SK-N-SH (cell line): ENCODE results near the gene ZNF507. TPM values are rescaled to one million over a fixed set of nuclear protein-coding genes. Genes with fewer than 3 reads are reported as not detected.

Experiments
- CTCF ChIA-PET: fragments of 300-600, 350-600 bp; formaldehyde crosslinking; extraction: SDS; loops from one replicate; lab custom pipeline; 2021; lab: Yijun Ruan, JAX
- POLR2A ChIA-PET: fragments of 350-600 bp; sonication (Branson Sonifier 250); formaldehyde crosslinking; extraction: SDS; loops from one replicate; lab custom pipeline; 2020; ENCODE audit warnings: antibody characterized with exemption, inconsistent platforms; lab: Yijun Ruan, JAX
- DNase-seq: peaks from one replicate; pipeline ENCODE4 v3.0.0; 2012
- H2AFZ ChIP-seq: fragments of 200-600 bp; sonication (generic); 2 replicates; pipeline ENCODE4 v1.8.1; 2016; ENCODE audit warnings: antibody characterized with exemption, mild to moderate bottlenecking, low read depth
- H3F3A ChIP-seq: fragments of 200-600 bp; sonication (generic); replicated peaks from 2 replicates; pipeline ENCODE3; 2016; ENCODE audit warnings: antibody characterized with exemption, mild to moderate bottlenecking; ENCODE audit not compliant: insufficient read depth
- H3K27ac ChIP-seq, 2 experiments: fragments of 200-500 bp in 1 of 2; fragments of 200-600 bp in 1 of 2; sonication (Bioruptor generic) in 1 of 2; sonication (generic), shearing (Covaris generic) in 1 of 2; 2 replicates each; pipeline versions ENCODE4 v1.5.1 to v1.6.1; 2014 to 2016; ENCODE audit warnings: low read depth in 2 of 2, inconsistent platforms in 1 of 2, low read length in 1 of 2, mild to moderate bottlenecking in 1 of 2, mixed read lengths in 1 of 2
- H3K27me3 ChIP-seq: fragments of 200-600 bp; sonication (generic), shearing (Covaris generic); 2 replicates; pipeline ENCODE4 v1.6.1; 2016; ENCODE audit warnings: mixed run types; ENCODE audit not compliant: insufficient read depth
- H3K36me3 ChIP-seq, 2 experiments: fragments of 200-500 bp in 1 of 2; fragments of 200-600 bp in 1 of 2; sonication (Bioruptor generic) in 1 of 2; sonication (generic) in 1 of 2; replicated peaks in 1 of 2; 2 replicates each; pipeline versions ENCODE3 to v1.5.1; 2014 to 2016; ENCODE audit warnings: low read length in 1 of 2, mild to moderate bottlenecking in 1 of 2; ENCODE audit not compliant: insufficient read depth in 2 of 2, control insufficient read depth in 1 of 2
- H3K4me1 ChIP-seq, 2 experiments: fragments of 200-500 bp in 1 of 2; fragments of 200-600 bp in 1 of 2; sonication (Bioruptor generic) in 1 of 2; sonication (generic), shearing (Covaris generic) in 1 of 2; 2 replicates each; pipeline versions ENCODE4 v1.5.1 to v1.6.1; 2014 to 2016; ENCODE audit warnings: low read depth in 1 of 2, low read length in 1 of 2, mixed run types in 1 of 2; ENCODE audit not compliant: insufficient read depth in 2 of 2, control insufficient read depth in 1 of 2
- H3K4me2 ChIP-seq: fragments of 200-600 bp; sonication (generic), shearing (Covaris generic); 2 replicates; pipeline ENCODE4 v1.6.1; 2017; ENCODE audit warnings: mixed run types
- H3K4me3 ChIP-seq, 2 experiments: fragments of 200-500 bp in 1 of 2; fragments of 200-600 bp in 1 of 2; sonication (Bioruptor generic) in 1 of 2; sonication (generic), shearing (Covaris generic) in 1 of 2; 2 replicates each; pipeline versions ENCODE4 v1.5.1 to v1.8.1; 2014 to 2016; ENCODE audit warnings: low read depth in 2 of 2, inconsistent platforms in 1 of 2, low read length in 1 of 2, mild to moderate bottlenecking in 1 of 2, mixed read lengths in 1 of 2, moderate library complexity in 1 of 2
- H3K79me2 ChIP-seq: fragments of 200-600 bp; sonication (generic); 2 replicates; pipeline ENCODE4 v1.8.1; 2017; ENCODE audit warnings: mild to moderate bottlenecking; ENCODE audit not compliant: insufficient read depth
- H3K9ac ChIP-seq: fragments of 200-600 bp; sonication (generic); 2 replicates; pipeline ENCODE4 v1.6.1; 2017; ENCODE audit warnings: mixed run types
- H3K9me2 ChIP-seq: fragments of 200-600 bp; sonication (generic); 2 replicates; pipeline ENCODE4 v1.6.1; 2017; ENCODE audit warnings: mixed run types
- H3K9me3 ChIP-seq: fragments of 200-600 bp; sonication (generic); 2 replicates; pipeline ENCODE4 v1.6.1; 2017; ENCODE audit warnings: mixed run types, mild to moderate bottlenecking, moderate library complexity
- H4K20me1 ChIP-seq: fragments of 200-600 bp; sonication (generic); 2 replicates; pipeline ENCODE4 v1.6.1; 2017; ENCODE audit warnings: mild to moderate bottlenecking, mixed run types; ENCODE audit not compliant: insufficient read depth
- FOSL2 ChIP-seq: IDR thresholded peaks from 2 replicates; pipeline ENCODE4 v1.4.0; 2012; ENCODE audit warnings: low read depth, mild to moderate bottlenecking, moderate library complexity, borderline replicate concordance
- FOXJ3 ChIP-seq: sonication (generic); formaldehyde crosslinking; IDR thresholded peaks from 2 replicates; pipeline ENCODE4 v1.5.1; 2020; ENCODE audit warnings: mild to moderate bottlenecking, missing genetic modification reagents
- FOXM1 ChIP-seq: IDR thresholded peaks from 2 replicates; pipeline ENCODE4 v1.4.0; 2012; ENCODE audit warnings: low read depth, mild to moderate bottlenecking
- NFIC ChIP-seq: IDR thresholded peaks from 2 replicates; pipeline ENCODE4 v1.4.0; 2012; ENCODE audit warnings: borderline replicate concordance
- POLR2AphosphoS5 ChIP-seq: IDR thresholded peaks from 2 replicates; pipeline ENCODE4 v1.6.1; 2012; ENCODE audit warnings: low read depth, low read length
- RCOR1 ChIP-seq: fragments of 150-350 bp; IDR thresholded peaks from 2 replicates; pipeline ENCODE4 v1.6.1; 2017; ENCODE audit warnings: antibody characterized with exemption, low read length
- RXRA ChIP-seq: IDR thresholded peaks from 2 replicates; pipeline ENCODE4 v1.4.0; 2012; ENCODE audit warnings: low read depth, mild to moderate bottlenecking, borderline replicate concordance
- SMC3 ChIP-seq: IDR thresholded peaks from 2 replicates; pipeline ENCODE4 v1.6.1; 2012; ENCODE audit warnings: low read depth, low read length, improper control_type of control experiment
- TAF1 ChIP-seq: IDR thresholded peaks from 2 replicates; pipeline ENCODE4 v1.6.1; 2012; ENCODE audit warnings: low read depth, mild to moderate bottlenecking, low read length, moderate library complexity, borderline replicate concordance
- YY1 ChIP-seq: IDR thresholded peaks from 2 replicates; pipeline ENCODE4 v1.4.0; 2012; ENCODE audit warnings: low read depth, mild to moderate bottlenecking
- WGBS: methylation state at CpG from one replicate; pipeline ENCODE4 v1.1.6; 2017; ENCODE audit warnings: low lambda C conversion rate; 5-methylcytosine and 5-hydroxymethylcytosine counted together
- polyA plus RNA-seq, 3 experiments: library from polyadenylated mRNA; depleted of rRNA; stranded (reverse); fragments of >200 nt; gene quantifications; 2 replicates each; pipeline ENCODE4 v1.2.3, GENCODE V29; 2012
- TF ChIP-seq, protein P1 (sequence below): fragments of 150-350 bp; IDR thresholded peaks from 2 replicates; pipeline ENCODE4 v1.6.1; 2017; ENCODE audit warnings: antibody characterized with exemption, low read length, low read depth, borderline replicate concordance
- TF ChIP-seq, protein P2 (sequence below): IDR thresholded peaks from 2 replicates; pipeline ENCODE4 v1.4.0; 2012; ENCODE audit warnings: low read depth, borderline replicate concordance
- TF ChIP-seq, protein P3 (sequence below): fragments of 200-600 bp; sonication (generic); IDR thresholded peaks from 2 replicates; pipeline ENCODE4 v1.6.1; 2017; ENCODE audit warnings: antibody characterized with exemption, mild to moderate bottlenecking, moderate library complexity
- TF ChIP-seq, protein P4 (sequence below): IDR thresholded peaks from 2 replicates; pipeline ENCODE4; 2012

The ZNF507 gene
- polyA plus RNA-seq, 1 of the 3 experiments (the other 2 are of a cell fraction) = 6.8 TPM

DNA sequence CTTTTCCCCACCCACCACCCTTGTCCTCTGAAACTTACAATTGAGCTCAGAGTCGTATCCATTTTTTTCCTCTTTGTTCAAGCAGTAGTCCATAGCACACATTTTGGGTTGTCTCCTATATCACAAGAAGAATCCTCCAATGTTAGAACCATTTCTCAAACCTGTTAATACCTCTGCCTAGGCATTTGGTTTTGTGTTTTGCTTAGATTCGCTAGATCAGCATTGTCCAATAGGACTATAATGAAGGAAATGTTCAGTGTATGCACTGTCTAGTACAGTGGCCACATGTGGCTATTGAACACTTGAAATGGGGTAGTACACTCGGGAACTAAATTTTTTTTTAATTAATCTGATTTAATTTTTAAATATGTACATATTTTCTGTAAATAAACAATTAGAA lies 72.7 kb downstream of the ZNF507 start:
- Histone ChIP-seq H3K4me2 (no peak overlapping the region), H3K9ac (no peak overlapping the region), H3K79me2 (no peaks in the 10 kb centered on the region; the same call in 1 of the 2 replicates), H2AFZ (no peak overlapping the region), H3K27ac (no peak overlapping the region), H3K4me1 (no peaks in the 10 kb centered on the region; a peak in 1 of 4 replicates), H3K36me3 (peaks cover 27 to 41% of the 10 kb centered on the region in 2 experiments), H3K27me3 (no peaks in the 10 kb centered on the region), H3F3A (no peaks in the 10 kb centered on the region), H4K20me1 (no peaks in the 10 kb centered on the region), H3K4me3 (no peak overlapping the region), H3K9me2 (no peaks in the 10 kb centered on the region; the same call in 1 of the 2 replicates), H3K9me3 (no peaks in the 10 kb centered on the region)
- TF ChIP-seq RCOR1 (no peak), FOSL2 (no peak), YY1 (no peak), POLR2AphosphoS5 (no peak), FOXJ3 (CRISPR knock-in tag) (no peak), NFIC (no peak), RXRA (no peak), SMC3 (no peak), FOXM1 (no peak), TAF1 (no peak)
- TF ChIP-seq, protein P1, sequence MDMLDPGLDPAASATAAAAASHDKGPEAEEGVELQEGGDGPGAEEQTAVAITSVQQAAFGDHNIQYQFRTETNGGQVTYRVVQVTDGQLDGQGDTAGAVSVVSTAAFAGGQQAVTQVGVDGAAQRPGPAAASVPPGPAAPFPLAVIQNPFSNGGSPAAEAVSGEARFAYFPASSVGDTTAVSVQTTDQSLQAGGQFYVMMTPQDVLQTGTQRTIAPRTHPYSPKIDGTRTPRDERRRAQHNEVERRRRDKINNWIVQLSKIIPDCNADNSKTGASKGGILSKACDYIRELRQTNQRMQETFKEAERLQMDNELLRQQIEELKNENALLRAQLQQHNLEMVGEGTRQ = no peak
- TF ChIP-seq, protein P2, sequence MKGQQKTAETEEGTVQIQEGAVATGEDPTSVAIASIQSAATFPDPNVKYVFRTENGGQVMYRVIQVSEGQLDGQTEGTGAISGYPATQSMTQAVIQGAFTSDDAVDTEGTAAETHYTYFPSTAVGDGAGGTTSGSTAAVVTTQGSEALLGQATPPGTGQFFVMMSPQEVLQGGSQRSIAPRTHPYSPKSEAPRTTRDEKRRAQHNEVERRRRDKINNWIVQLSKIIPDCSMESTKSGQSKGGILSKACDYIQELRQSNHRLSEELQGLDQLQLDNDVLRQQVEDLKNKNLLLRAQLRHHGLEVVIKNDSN = no peak
- TF ChIP-seq, protein P3, sequence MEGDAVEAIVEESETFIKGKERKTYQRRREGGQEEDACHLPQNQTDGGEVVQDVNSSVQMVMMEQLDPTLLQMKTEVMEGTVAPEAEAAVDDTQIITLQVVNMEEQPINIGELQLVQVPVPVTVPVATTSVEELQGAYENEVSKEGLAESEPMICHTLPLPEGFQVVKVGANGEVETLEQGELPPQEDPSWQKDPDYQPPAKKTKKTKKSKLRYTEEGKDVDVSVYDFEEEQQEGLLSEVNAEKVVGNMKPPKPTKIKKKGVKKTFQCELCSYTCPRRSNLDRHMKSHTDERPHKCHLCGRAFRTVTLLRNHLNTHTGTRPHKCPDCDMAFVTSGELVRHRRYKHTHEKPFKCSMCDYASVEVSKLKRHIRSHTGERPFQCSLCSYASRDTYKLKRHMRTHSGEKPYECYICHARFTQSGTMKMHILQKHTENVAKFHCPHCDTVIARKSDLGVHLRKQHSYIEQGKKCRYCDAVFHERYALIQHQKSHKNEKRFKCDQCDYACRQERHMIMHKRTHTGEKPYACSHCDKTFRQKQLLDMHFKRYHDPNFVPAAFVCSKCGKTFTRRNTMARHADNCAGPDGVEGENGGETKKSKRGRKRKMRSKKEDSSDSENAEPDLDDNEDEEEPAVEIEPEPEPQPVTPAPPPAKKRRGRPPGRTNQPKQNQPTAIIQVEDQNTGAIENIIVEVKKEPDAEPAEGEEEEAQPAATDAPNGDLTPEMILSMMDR = no peak
- TF ChIP-seq, protein P4, sequence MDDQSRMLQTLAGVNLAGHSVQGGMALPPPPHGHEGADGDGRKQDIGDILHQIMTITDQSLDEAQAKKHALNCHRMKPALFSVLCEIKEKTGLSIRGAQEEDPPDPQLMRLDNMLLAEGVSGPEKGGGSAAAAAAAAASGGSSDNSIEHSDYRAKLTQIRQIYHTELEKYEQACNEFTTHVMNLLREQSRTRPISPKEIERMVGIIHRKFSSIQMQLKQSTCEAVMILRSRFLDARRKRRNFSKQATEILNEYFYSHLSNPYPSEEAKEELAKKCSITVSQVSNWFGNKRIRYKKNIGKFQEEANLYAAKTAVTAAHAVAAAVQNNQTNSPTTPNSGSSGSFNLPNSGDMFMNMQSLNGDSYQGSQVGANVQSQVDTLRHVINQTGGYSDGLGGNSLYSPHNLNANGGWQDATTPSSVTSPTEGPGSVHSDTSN = no peak
- ChIA-PET CTCF (interaction anchor here (0.6 to 1.4 kb wide), 4 partner anchors 14 to 1224 kb away, joined by 3 to 4 read pairs (median 3); no protein-coding TSS in a partner anchor), POLR2A (interaction anchor here (0.9 kb wide), 1 partner anchor 13 kb away, joined by 6 read pairs; the partner anchor contains the start of gene DPY19L3)
- no peak for DNase-seq
- WGBS = 89% methylated on average over 3 of the region's 3 CpGs
